HepG2 (cell line): ENCODE data around the gene SYNE3. TPM values are rescaled to one million over a fixed set of nuclear protein-coding genes. Genes with fewer than 3 reads are reported as not detected.

Source experiments
- ATF7-NPFF ChIP-seq: sonication (generic); formaldehyde crosslinking; IDR thresholded peaks from 2 replicates; pipeline ENCODE4 v1.8.1; 2023; ENCODE audit warnings: mild to moderate bottlenecking, low read depth, missing genetic modification reagents, moderate library complexity
- ELF3 ChIP-seq: IDR thresholded peaks from 2 replicates; pipeline ENCODE4 v1.6.1; 2016; ENCODE audit warnings: missing genetic modification reagents, missing compliant biosample characterization
- GTF2F1 ChIP-seq: fragments of 150-350 bp; IDR thresholded peaks from 2 replicates; pipeline ENCODE4 v1.6.1; 2014; ENCODE audit warnings: low read length
- HNRNPLL ChIP-seq: fragments of 200-400 bp; formaldehyde crosslinking; IDR thresholded peaks from 2 replicates; pipeline ENCODE4 v1.6.1; 2017; ENCODE audit warnings: mild to moderate bottlenecking, low read depth, low read length; ENCODE audit not compliant: poor library complexity, severe bottlenecking
- HOXA9 ChIP-seq: sonication (generic); formaldehyde crosslinking; IDR thresholded peaks from 2 replicates; pipeline ENCODE4 v1.8.1; 2022; ENCODE audit warnings: missing genetic modification reagents, mild to moderate bottlenecking, moderate library complexity, borderline replicate concordance
- IRF9 ChIP-seq: sonication (generic); formaldehyde crosslinking; IDR thresholded peaks from 2 replicates; pipeline ENCODE4 v1.8.0; 2022; ENCODE audit warnings: missing genetic modification reagents, mild to moderate bottlenecking, borderline replicate concordance
- KLF12 ChIP-seq: sonication (generic); formaldehyde crosslinking; IDR thresholded peaks from 2 replicates; pipeline ENCODE4 v1.4.0; 2020; ENCODE audit warnings: missing genetic modification reagents, borderline replicate concordance
- MAFG ChIP-seq: sonication (generic); formaldehyde crosslinking; IDR thresholded peaks from 2 replicates; pipeline ENCODE4 v1.5.1; 2020; ENCODE audit warnings: mild to moderate bottlenecking, missing genetic modification reagents
- MAX ChIP-seq: IDR thresholded peaks from 2 replicates; pipeline ENCODE4 v1.6.1; 2012; ENCODE audit warnings: inconsistent platforms
- SKIL ChIP-seq: sonication (generic); formaldehyde crosslinking; IDR thresholded peaks from 2 replicates; pipeline ENCODE4 v1.8.0; 2022; ENCODE audit warnings: missing genetic modification reagents, mild to moderate bottlenecking, moderate library complexity, borderline replicate concordance
- ZBTB38 ChIP-seq: sonication (generic); formaldehyde crosslinking; IDR thresholded peaks from 2 replicates; pipeline ENCODE4 v1.5.1; 2020; ENCODE audit warnings: mild to moderate bottlenecking, missing genetic modification reagents
- ZNF296 ChIP-seq: sonication (generic); formaldehyde crosslinking; conservative IDR thresholded peaks from 2 replicates; pipeline ENCODE4 v1.5.0; 2020; ENCODE audit warnings: mild to moderate bottlenecking, missing genetic modification reagents
- ZSCAN9 ChIP-seq: IDR thresholded peaks from 2 replicates; pipeline ENCODE4 v1.6.1; 2016; ENCODE audit warnings: borderline replicate concordance
- polyA plus RNA-seq, 8 experiments: library from polyadenylated mRNA; depleted of rRNA in 3 of 8; stranded (reverse) in 7 of 8; unstranded in 1 of 8; fragments of >200 nt; fragmentation: Illumina TruSeq in 4 of 8; extraction: Trizol in 4 of 8; gene quantifications; 2 replicates each; pipeline versions ENCODE4 v1.2.1 to v1.2.3, GENCODE V29; 2011 to 2016; ENCODE audit warnings: low read depth in 4 of 8, missing spikeins in 1 of 8, mixed read lengths in 1 of 8; ENCODE audit not compliant: insufficient read depth in 1 of 8
- total RNA-seq, 5 experiments: library from RNA; depleted of rRNA; stranded (reverse); fragments of >200 nt; fragmentation: Illumina TruSeq; extraction: Trizol; gene quantifications; 2 replicates each; pipeline ENCODE4 v1.2.3, GENCODE V29; 2016; ENCODE audit warnings: low read depth in 1 of 5

SYNE3 gene
- total and polyA plus RNA-seq, 2 of the 13 experiments (the other 11 are each of a cell fraction or from before 2014, with no cell fraction given), result 7.8 to 8.0 TPM

GRCh38 chr14:95500201-95500681 is 16.2 kb downstream of the SYNE3 start (continued):
- TF ChIP-seq ATF7-NPFF (CRISPR knock-in tag), result no peak
- peak; percentile 23 for TF ChIP-seq HNRNPLL
- TF ChIP-seq ZSCAN9 (CRISPR knock-in tag), result no peak
- no peak for TF ChIP-seq GTF2F1
- TF ChIP-seq HOXA9 (CRISPR knock-in tag), result no peak
- no peak for TF ChIP-seq KLF12 (CRISPR knock-in tag)
- TF ChIP-seq MAX, result no peak
- TF ChIP-seq MAFG, result no peak
- peak; percentile 54; the same call in 1 of the 2 replicates for TF ChIP-seq ZBTB38 (CRISPR knock-in tag)
- TF ChIP-seq ELF3 (CRISPR knock-in tag), result 0 out of 2 replicates have a peak, but pooled peaks have one; percentile 21
- TF ChIP-seq IRF9, result no peak
- TF ChIP-seq ZNF296 (CRISPR knock-in tag), result no peak
- TF ChIP-seq SKIL (CRISPR knock-in tag), result no peak
